Transverse colon (tissue), 4 donors: ENCODE data around the gene PQBP1. TPM values are rescaled to one million over a fixed set of nuclear protein-coding genes. Genes with fewer than 3 reads are reported as not detected.

Experiments
- DNase-seq: peaks from one replicate; pipeline ENCODE4 v3.0.0-alpha.2; 2019
- H3K27ac ChIP-seq, 4 donors: fragments of 200-600 bp; sonication (generic); 2 replicates each; pipeline ENCODE4 v1.5.1; 2016 to 2018; ENCODE audit warnings: inconsistent platforms in 4 of 4
- H3K27me3 ChIP-seq: fragments of 200-600 bp; sonication (generic); 2 replicates; pipeline ENCODE4 v1.5.1; 2017; ENCODE audit warnings: inconsistent platforms
- H3K36me3 ChIP-seq, 4 donors: fragments of 200-600 bp; sonication (generic); 2 replicates each; pipeline ENCODE4 v1.5.1; 2017 to 2019; ENCODE audit warnings: inconsistent platforms in 4 of 4
- H3K4me1 ChIP-seq, 4 donors: fragments of 200-600 bp; sonication (generic); 2 replicates each; pipeline ENCODE4 v1.5.1; 2017 to 2020; ENCODE audit warnings: inconsistent platforms in 4 of 4
- H3K4me3 ChIP-seq, 4 donors: fragments of 200-600 bp; sonication (generic); 1 replicate in 1 of 4; 2 replicates in 3 of 4; pipeline versions ENCODE4 v1.5.1 to v1.6.1; 2017 to 2019; ENCODE audit warnings: inconsistent platforms in 4 of 4
- H3K9me3 ChIP-seq, 2 donors: fragments of 200-600 bp; sonication (generic); 2 replicates each; pipeline ENCODE4 v1.5.1; 2017 to 2019; ENCODE audit warnings: inconsistent platforms in 2 of 2
- EP300 ChIP-seq: sonication (generic); formaldehyde crosslinking; IDR thresholded peaks from one replicate; pipeline ENCODE4 v1.6.1; 2017; ENCODE audit warnings: antibody characterized with exemption, low read depth
- POLR2A ChIP-seq: fragments of 450-650 bp; IDR thresholded peaks from one replicate; pipeline ENCODE4 v1.6.1; 2016; ENCODE audit warnings: antibody characterized with exemption, mild to moderate bottlenecking, moderate library complexity
- POLR2AphosphoS5 ChIP-seq, 3 donors: sonication (generic); formaldehyde crosslinking; IDR thresholded peaks; one replicate each; pipeline ENCODE4 v1.6.1; 2016; ENCODE audit warnings: antibody characterized with exemption in 3 of 3
- WGBS, 2 donors: methylation state at CpG; one replicate each; pipeline ENCODE4 v1.1.5; 2018; ENCODE audit warnings: low coverage in 1 of 2; 5-methylcytosine and 5-hydroxymethylcytosine counted together
- in situ Hi-C, 4 donors: fragments of 200-750 bp; cut with MboI; loops; one replicate each; pipeline versions ENCODE4 v1.15.0 to v1.15.1; 2017; ENCODE audit warnings: low sequenced_read_pairs in 3 of 4, low pct_ligation_motif_present in 1 of 4, low pct_unique_long_range_greater_than_20kb in 1 of 4
- intact Hi-C: fragments of 100-400 bp; cut with DNase I; formaldehyde crosslinking; loops from one replicate; pipeline ENCODE4 v1.15.1; 2023; ENCODE audit warnings: low total_unique reads
- total RNA-seq, 4 donors: library from RNA; depleted of rRNA; stranded (reverse); fragments of >200 nt; gene quantifications; one replicate each; pipeline ENCODE4 v1.1.0, GENCODE V29; 2016
- TF ChIP-seq, protein P1 (sequence below), 5 experiments: fragments of 200-600 bp in 3 of 5; fragments of 450-650 bp in 2 of 5; sonication (generic) in 3 of 5; IDR thresholded peaks; 1 replicate in 2 of 5; 2 replicates in 3 of 5; pipeline ENCODE4 v1.5.1; 2016 to 2017; ENCODE audit warnings: antibody characterized with exemption in 5 of 5, inconsistent platforms in 3 of 5, mild to moderate bottlenecking in 2 of 5, moderate library complexity in 1 of 5

PQBP1 gene
- total RNA-seq, 4 donors from 2014 or later, result 21.7 to 92.3 (median 63.8) TPM

DNA sequence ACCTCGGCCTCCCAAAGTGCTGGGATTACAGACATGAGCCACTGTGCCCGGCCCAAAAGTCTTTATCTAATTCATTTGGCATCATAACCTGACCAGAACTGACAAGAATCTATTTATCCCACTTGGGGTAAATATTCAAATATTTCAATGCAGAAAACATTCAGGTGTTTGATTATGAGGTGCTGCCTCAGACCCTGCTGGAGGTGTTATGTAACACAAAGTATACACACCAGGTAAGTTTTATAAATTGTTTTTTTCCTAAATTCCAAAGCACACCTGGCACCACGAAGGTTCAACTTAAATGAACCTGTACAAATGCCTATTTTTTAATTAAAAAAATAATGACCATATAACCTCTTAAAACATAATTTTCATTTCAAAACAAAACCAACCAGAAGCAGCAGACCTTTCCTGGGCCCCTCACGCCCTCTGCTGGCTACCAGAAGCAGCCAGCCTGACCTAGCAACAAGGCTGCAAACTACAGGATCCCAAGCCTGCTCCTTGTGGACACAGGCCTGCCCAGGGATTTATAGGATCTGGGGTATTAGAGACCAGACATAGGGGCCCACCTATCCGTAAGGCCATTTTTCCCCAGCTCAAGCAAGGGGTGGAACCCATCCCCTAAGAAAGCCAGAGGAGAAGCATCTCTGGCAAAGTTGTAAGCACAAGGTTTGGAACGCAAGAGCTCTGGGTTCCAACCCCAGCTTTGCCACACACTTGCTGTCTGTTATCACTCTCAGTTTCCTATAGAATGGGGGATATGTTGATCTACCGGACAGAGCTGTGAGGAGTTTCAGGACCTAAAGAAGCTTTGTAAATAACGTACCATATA is 48.0 kb downstream of the PQBP1 start:
- H3K4me1 ChIP-seq, result peaks cover 0 to 7% (median 0%) of the 10 kb centered on the region in 4 donors
- peak; percentile 64 for DNase-seq
- H3K9me3 ChIP-seq, result no peaks in the 10 kb centered on the region
- H3K4me3 ChIP-seq, result no peak overlapping the region
- TF ChIP-seq, protein P1, sequence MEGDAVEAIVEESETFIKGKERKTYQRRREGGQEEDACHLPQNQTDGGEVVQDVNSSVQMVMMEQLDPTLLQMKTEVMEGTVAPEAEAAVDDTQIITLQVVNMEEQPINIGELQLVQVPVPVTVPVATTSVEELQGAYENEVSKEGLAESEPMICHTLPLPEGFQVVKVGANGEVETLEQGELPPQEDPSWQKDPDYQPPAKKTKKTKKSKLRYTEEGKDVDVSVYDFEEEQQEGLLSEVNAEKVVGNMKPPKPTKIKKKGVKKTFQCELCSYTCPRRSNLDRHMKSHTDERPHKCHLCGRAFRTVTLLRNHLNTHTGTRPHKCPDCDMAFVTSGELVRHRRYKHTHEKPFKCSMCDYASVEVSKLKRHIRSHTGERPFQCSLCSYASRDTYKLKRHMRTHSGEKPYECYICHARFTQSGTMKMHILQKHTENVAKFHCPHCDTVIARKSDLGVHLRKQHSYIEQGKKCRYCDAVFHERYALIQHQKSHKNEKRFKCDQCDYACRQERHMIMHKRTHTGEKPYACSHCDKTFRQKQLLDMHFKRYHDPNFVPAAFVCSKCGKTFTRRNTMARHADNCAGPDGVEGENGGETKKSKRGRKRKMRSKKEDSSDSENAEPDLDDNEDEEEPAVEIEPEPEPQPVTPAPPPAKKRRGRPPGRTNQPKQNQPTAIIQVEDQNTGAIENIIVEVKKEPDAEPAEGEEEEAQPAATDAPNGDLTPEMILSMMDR (IDR thresholded peaks at IDR 0.05), result peak; percentile 44 to 68 (median 59)
- TF ChIP-seq POLR2AphosphoS5 (IDR thresholded peaks at IDR 0.05), result no peak
- H3K27me3 ChIP-seq, result no peaks in the 10 kb centered on the region
- peak overlapping the region in 1 of 4 donors; percentile 9 for H3K27ac ChIP-seq
- 0 to 61% methylated on average over 1 to 8 of the region's 8 CpGs for WGBS, 2 donors
- no peaks in the 10 kb centered on the region for H3K36me3 ChIP-seq
- in situ Hi-C loops, result no loop called here
- intact Hi-C loops, result no loop called here

DNA sequence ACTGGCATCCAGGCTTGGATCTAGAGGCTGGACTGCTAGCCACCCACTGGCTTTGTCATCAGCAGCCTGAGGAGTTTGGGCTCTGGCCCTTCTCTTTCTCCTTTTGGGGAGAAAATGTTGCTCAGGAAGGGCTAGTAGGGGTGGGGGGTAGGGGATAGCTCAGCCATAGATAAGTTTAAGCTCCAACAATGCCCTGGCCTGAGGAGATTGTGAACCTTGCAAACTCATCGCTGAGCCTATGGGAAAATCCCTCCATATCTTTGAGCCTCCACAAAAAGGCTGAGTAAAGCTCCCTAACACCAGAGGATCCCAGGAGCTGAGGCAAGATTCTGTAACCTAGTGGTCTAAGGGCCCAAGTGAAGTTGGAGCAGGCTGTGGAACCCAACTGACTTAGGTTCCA is 50.9 kb downstream of the PQBP1 start:
- no peaks in the 10 kb centered on the region for H3K9me3 ChIP-seq
- no peak overlapping the region for H3K4me3 ChIP-seq
- H3K36me3 ChIP-seq, result no peaks in the 10 kb centered on the region
- H3K4me1 ChIP-seq, result peaks cover 0 to 18% (median 1%) of the 10 kb centered on the region in 4 donors
- TF ChIP-seq POLR2AphosphoS5 (IDR thresholded peaks at IDR 0.05) (no peak), EP300 (no peak), POLR2A (no peak)
- TF ChIP-seq, protein P1 (IDR thresholded peaks at IDR 0.05), result no peak
- no peak overlapping the region for H3K27ac ChIP-seq
- in situ Hi-C loops (no loop called here), intact Hi-C loops (no loop called here)
- no peak for DNase-seq
- WGBS, 2 donors, result 67% methylated on average over 1 of the region's 1 CpG; no CpG with 5 or more reads in 1 of the 2 donors
- no peaks in the 10 kb centered on the region for H3K27me3 ChIP-seq

Other genes with a start within 250 kb of the PQBP1 start
- gene WAS, start 214.1 kb upstream of the PQBP1 start, total RNA-seq, result 10 to 100 TPM in 1 of 4 donors, 1 to 10 TPM in 3; 3.2 to 13.1 (median 6.3) TPM
- 1 to 10 TPM in 3 of 4 donors, under 1 TPM in 1; 1.00 to 5.3 (median 4.4) TPM for gene SUV39H1, start 201.2 kb upstream of the PQBP1 start, total RNA-seq
- 10 to 100 TPM in 1 of 4 donors, 1 to 10 TPM in 1, not detected in 2; 4.8 to 18.4 TPM for gene GLOD5, start 136.2 kb upstream of the PQBP1 start, total RNA-seq
- not detected for gene GATA1, start 111.3 kb upstream of the PQBP1 start, total RNA-seq
- gene HDAC6, start 95.9 kb upstream of the PQBP1 start, total RNA-seq, result 100 to 1,000 TPM in 2 of 4 donors, 10 to 100 TPM in 2; 74.4 to 105 (median 93.3) TPM
- gene ERAS, start 71.4 kb upstream of the PQBP1 start, total RNA-seq, result not detected
- gene PCSK1N, start 62.3 kb upstream of the PQBP1 start, total RNA-seq, result 100 to 1,000 TPM in 1 of 4 donors, 10 to 100 TPM in 3; 14.0 to 144 (median 20.4) TPM
- 10 to 100 TPM; 26.7 to 61.3 (median 43.7) TPM for gene TIMM17B, start 162 bp upstream of the PQBP1 start, total RNA-seq
- 10 to 100 TPM; 29.5 to 48.3 (median 33.8) TPM for gene SLC35A2, start 13.7 kb downstream of the PQBP1 start, total RNA-seq
- gene PIM2, start 21.1 kb downstream of the PQBP1 start, total RNA-seq, result 10 to 100 TPM in 3 of 4 donors, not detected in 1; 11.2 to 50.7 (median 20.6) TPM
- 10 to 100 TPM; 39.4 to 96.9 (median 40.6) TPM for gene OTUD5, start 59.7 kb downstream of the PQBP1 start, total RNA-seq
- under 1 TPM in 2 of 4 donors, not detected in 2; 0.95 to 0.96 TPM for gene KCND1, start 73.9 kb downstream of the PQBP1 start, total RNA-seq
- 100 to 1,000 TPM in 1 of 4 donors, 10 to 100 TPM in 3; 34.8 to 102 (median 52.9) TPM for gene GRIPAP1, start 104.3 kb downstream of the PQBP1 start, total RNA-seq
- gene TFE3, start 145.4 kb downstream of the PQBP1 start, total RNA-seq, result 10 to 100 TPM; 31.7 to 45.6 (median 44.7) TPM
- 10 to 100 TPM in 2 of 4 donors, 1 to 10 TPM in 2; 4.4 to 19.1 (median 9.9) TPM for gene CCDC120, start 161.1 kb downstream of the PQBP1 start, total RNA-seq
- 10 to 100 TPM in 2 of 4 donors, 1 to 10 TPM in 2; 3.4 to 16.8 (median 9.2) TPM for gene PRAF2, start 176.1 kb downstream of the PQBP1 start, total RNA-seq
- gene WDR45, start 182.0 kb downstream of the PQBP1 start, total RNA-seq, result 100 to 1,000 TPM in 2 of 4 donors, 10 to 100 TPM in 2; 73.5 to 205 (median 117) TPM
- gene GPKOW, start 225.8 kb downstream of the PQBP1 start, total RNA-seq, result 10 to 100 TPM; 10.7 to 21.8 (median 18.0) TPM